MCF 10A (cell line): Measurements from ENCODE around the gene LIAS. TPM values are rescaled to one million over a fixed set of nuclear protein-coding genes. Genes with fewer than 3 reads are reported as not detected.
"Not testable (repeated sequence)": the region's sequence is repeated elsewhere in the genome, so short reads cannot be mapped to it uniquely, and the experiment has no call there.

Experiments
- BruUV-seq: library from RNA; stranded (reverse); fragments of 400-500 nt; replicated peaks from 2 replicates; lab custom pipeline; 2021; lab: Mats Ljungman, UMichigan
- CTCF ChIA-PET: fragments of 300-600 bp; sonication (Branson Sonifier 250); formaldehyde crosslinking; extraction: SDS; loops from one replicate; lab custom pipeline; 2021; ENCODE audit warnings: antibody characterized with exemption, inconsistent platforms; lab: Yijun Ruan, JAX
- POLR2A ChIA-PET: fragments of 300-600, 350-650 bp; sonication (Branson Sonifier 250); formaldehyde crosslinking; extraction: SDS; loops from one replicate; lab custom pipeline; 2020; ENCODE audit warnings: antibody characterized with exemption, inconsistent platforms; lab: Yijun Ruan, JAX
- DNase-seq: peaks from one replicate; pipeline ENCODE4 v3.0.0-alpha.2; 2018; ENCODE audit not compliant: unreplicated experiment
- H3K27ac Mint-ChIP-seq: one replicate; pipeline ENCODE4 v1.8.0; 2022; ENCODE audit warnings: mild to moderate bottlenecking, low read depth, mixed read lengths; ENCODE audit not compliant: unreplicated experiment
- H3K27me3 Mint-ChIP-seq: one replicate; pipeline ENCODE4 v1.8.0; 2022; ENCODE audit warnings: mixed read lengths; ENCODE audit not compliant: insufficient read depth, unreplicated experiment
- H3K36me3 Mint-ChIP-seq: one replicate; pipeline ENCODE4 v1.8.0; 2022; ENCODE audit warnings: mild to moderate bottlenecking, moderate library complexity, mixed read lengths; ENCODE audit not compliant: insufficient read depth, unreplicated experiment
- H3K4me1 Mint-ChIP-seq: one replicate; pipeline ENCODE4 v1.8.0; 2022; ENCODE audit warnings: mixed read lengths; ENCODE audit not compliant: insufficient read depth, unreplicated experiment
- H3K4me3 Mint-ChIP-seq: one replicate; pipeline ENCODE4 v1.8.0; 2022; ENCODE audit warnings: mild to moderate bottlenecking, moderate library complexity, mixed read lengths; ENCODE audit not compliant: unreplicated experiment
- H3K9me3 Mint-ChIP-seq: one replicate; pipeline ENCODE4 v1.8.0; 2022; ENCODE audit warnings: mixed read lengths; ENCODE audit not compliant: unreplicated experiment
- CTCF ChIP-seq: fragments of 200-600 bp; IDR thresholded peaks from one replicate; pipeline ENCODE4 v1.8.0; 2022; ENCODE audit warnings: antibody characterized with exemption, mild to moderate bottlenecking; ENCODE audit not compliant: unreplicated experiment
- intact Hi-C: fragments of 100-400 bp; cut with micrococcal nuclease; formaldehyde crosslinking; loops from 2 replicates; pipeline ENCODE4 v1.14.1; 2022
- total RNA-seq: library from RNA; stranded (reverse); gene quantifications from 2 replicates; pipeline ENCODE4 v1.2.3, GENCODE V29; 2022

Gene LIAS
- total RNA-seq, 1 experiment from 2014 or later: 24.6 TPM

GRCh38 chr4:39456946-39457763 lies 1.7 kb upstream of the LIAS start:
- CTCF ChIA-PET: interaction anchor here (0.6 to 0.8 kb wide), 2 partner anchors 9 to 15 kb away, joined by 3 to 4 read pairs; no protein-coding TSS in a partner anchor
- peaks cover 82% of the 10 kb centered on the region for H3K36me3 Mint-ChIP-seq
- intact Hi-C loops: loop anchor here (2.0 to 10.0 kb wide), 2 partner anchors 142 to 274 kb away; partner anchors contain the start of gene WDR19

GRCh38 chr4:39458161-39458504 lies 723 bp upstream of the LIAS start:
- not testable (repeated sequence) for BruUV-seq
- peaks cover 75% of the 10 kb centered on the region for H3K36me3 Mint-ChIP-seq

More at GRCh38 chr4:39456946-39457763, 1.7 kb upstream of the LIAS start:
- Mint-ChIP-seq H3K4me3 (peak overlapping the region; percentile 95), H3K27ac (peak overlapping the region; percentile 100), H3K4me1 (peaks cover 7% of the 10 kb centered on the region), H3K27me3 (no peaks in the 10 kb centered on the region), H3K9me3 (no peaks in the 10 kb centered on the region)
- DNase-seq: no peak
- no TSS peak for BruUV-seq
- POLR2A ChIA-PET: interaction anchor here (0.6 to 7.4 kb wide), 19 partner anchors 9 to 275 kb away, joined by 3 to 79 read pairs (median 6); partner anchors contain the start of genes RFC1, SMIM14, UBE2K and UGDH
- TF ChIP-seq CTCF: no peak

GRCh38 chr4:39464886-39465501 lies 6.1 kb downstream of the LIAS start:
- CTCF ChIA-PET: interaction anchor here (0.7 kb wide), 1 partner anchor 454 kb away, joined by 3 read pairs; no protein-coding TSS in a partner anchor
- no TSS peak for BruUV-seq
- peaks cover 58% of the 10 kb centered on the region for H3K36me3 Mint-ChIP-seq
- peaks cover 5% of the 10 kb centered on the region for H3K4me1 Mint-ChIP-seq
- intact Hi-C loops: loop anchor here (5.0 kb wide), 2 partner anchors 62 to 232 kb away; partner anchors contain the start of genes UBE2K and UGDH
- no peak for TF ChIP-seq CTCF
- peak; percentile 50 for DNase-seq
- POLR2A ChIA-PET: interaction anchor here (0.6 kb wide), 2 partner anchors 18 to 36 kb away, joined by 3 to 4 read pairs; no protein-coding TSS in a partner anchor
- no peak overlapping the region for H3K4me3 Mint-ChIP-seq
- no peaks in the 10 kb centered on the region for H3K27me3 Mint-ChIP-seq
- no peaks in the 10 kb centered on the region for H3K9me3 Mint-ChIP-seq
- no peak overlapping the region for H3K27ac Mint-ChIP-seq

More at GRCh38 chr4:39458161-39458504, 723 bp upstream of the LIAS start:
- POLR2A ChIA-PET: interaction anchor here (0.6 to 7.4 kb wide), 30 partner anchors 9 to 745 kb away, joined by 3 to 79 read pairs (median 6); partner anchors contain the start of genes RFC1, SMIM14, UBE2K and UGDH
- intact Hi-C loops: loop anchor here (10.0 kb wide), 1 partner anchor 143 kb away; no protein-coding TSS in a partner anchor
- Mint-ChIP-seq H3K27ac (peak overlapping the region; percentile 100), H3K4me3 (peak overlapping the region; percentile 95)
- CTCF ChIA-PET: interaction anchor here (0.6 to 0.8 kb wide), 3 partner anchors 9 to 143 kb away, joined by 3 read pairs; no protein-coding TSS in a partner anchor
- not testable (repeated sequence) for DNase-seq, H3K4me1 Mint-ChIP-seq, H3K9me3 Mint-ChIP-seq, H3K27me3 Mint-ChIP-seq

GRCh38 chr4:39466747-39467146 lies 7.9 kb downstream of the LIAS start:
- Mint-ChIP-seq H3K9me3 (no peaks in the 10 kb centered on the region), H3K27ac (peak overlapping the region; percentile 46), H3K36me3 (peaks cover 63% of the 10 kb centered on the region), H3K27me3 (no peaks in the 10 kb centered on the region), H3K4me1 (peaks cover 5% of the 10 kb centered on the region), H3K4me3 (no peak overlapping the region)
- DNase-seq: no peak
- POLR2A ChIA-PET: interaction anchor here (0.6 to 1.3 kb wide), 5 partner anchors 9 to 610 kb away, joined by 3 to 9 read pairs (median 4); partner anchors contain the start of genes LIAS, RPL9, SMIM14 and UBE2K
- BruUV-seq: no TSS peak
- no peak for TF ChIP-seq CTCF
- intact Hi-C loops: loop anchor here (5.0 kb wide), 2 partner anchors 61 to 231 kb away; partner anchors contain the start of genes UBE2K and UGDH
- CTCF ChIA-PET: interaction anchor here (0.6 to 0.7 kb wide), 2 partner anchors 96 to 192 kb away, joined by 3 read pairs; no protein-coding TSS in a partner anchor
